ENCODE results near the gene CAMK1. TPM values are rescaled to one million over a fixed set of nuclear protein-coding genes. Genes with fewer than 3 reads are reported as not detected.

Gene CAMK1
- total and polyA plus RNA-seq, 9 of the 15 experiments (the other 6 are each of a cell fraction or from before 2014, with no cell fraction given), result 0.23 to 10.7 (median 6.0) TPM

DNA sequence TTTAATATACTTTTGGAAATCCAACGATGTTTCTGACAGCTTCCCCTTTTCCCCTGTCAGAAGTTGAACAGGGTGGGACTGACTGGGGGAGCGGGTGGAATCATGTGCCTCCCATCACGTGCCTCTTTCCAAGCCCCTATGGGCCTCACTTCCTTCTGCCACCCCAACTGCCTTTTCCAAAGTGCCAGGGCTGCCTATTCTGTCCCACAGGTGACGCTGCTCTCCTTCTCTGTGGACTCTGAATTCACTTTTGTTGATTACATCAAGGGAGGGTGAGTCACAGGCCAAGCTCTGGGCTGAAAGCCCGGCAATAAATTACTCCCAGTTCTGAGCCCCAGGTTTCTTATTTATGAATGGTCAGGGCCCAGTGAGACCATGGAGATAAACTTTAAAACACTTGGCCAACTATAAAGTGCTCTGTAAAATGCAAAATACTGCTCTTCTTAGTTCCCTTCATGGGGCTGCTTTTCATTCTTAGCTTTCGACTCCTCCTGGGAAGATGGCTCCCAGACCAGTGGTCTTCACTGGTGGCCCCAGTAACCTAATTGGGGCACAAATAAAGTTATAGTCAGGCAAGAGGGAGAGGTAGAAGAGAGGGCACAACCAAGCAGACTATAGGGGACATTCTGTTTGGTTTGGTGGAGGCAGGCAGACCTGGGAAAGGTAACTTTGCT lies 53.8 kb downstream of the CAMK1 start (continued):
- TF ChIP-seq, protein P1, sequence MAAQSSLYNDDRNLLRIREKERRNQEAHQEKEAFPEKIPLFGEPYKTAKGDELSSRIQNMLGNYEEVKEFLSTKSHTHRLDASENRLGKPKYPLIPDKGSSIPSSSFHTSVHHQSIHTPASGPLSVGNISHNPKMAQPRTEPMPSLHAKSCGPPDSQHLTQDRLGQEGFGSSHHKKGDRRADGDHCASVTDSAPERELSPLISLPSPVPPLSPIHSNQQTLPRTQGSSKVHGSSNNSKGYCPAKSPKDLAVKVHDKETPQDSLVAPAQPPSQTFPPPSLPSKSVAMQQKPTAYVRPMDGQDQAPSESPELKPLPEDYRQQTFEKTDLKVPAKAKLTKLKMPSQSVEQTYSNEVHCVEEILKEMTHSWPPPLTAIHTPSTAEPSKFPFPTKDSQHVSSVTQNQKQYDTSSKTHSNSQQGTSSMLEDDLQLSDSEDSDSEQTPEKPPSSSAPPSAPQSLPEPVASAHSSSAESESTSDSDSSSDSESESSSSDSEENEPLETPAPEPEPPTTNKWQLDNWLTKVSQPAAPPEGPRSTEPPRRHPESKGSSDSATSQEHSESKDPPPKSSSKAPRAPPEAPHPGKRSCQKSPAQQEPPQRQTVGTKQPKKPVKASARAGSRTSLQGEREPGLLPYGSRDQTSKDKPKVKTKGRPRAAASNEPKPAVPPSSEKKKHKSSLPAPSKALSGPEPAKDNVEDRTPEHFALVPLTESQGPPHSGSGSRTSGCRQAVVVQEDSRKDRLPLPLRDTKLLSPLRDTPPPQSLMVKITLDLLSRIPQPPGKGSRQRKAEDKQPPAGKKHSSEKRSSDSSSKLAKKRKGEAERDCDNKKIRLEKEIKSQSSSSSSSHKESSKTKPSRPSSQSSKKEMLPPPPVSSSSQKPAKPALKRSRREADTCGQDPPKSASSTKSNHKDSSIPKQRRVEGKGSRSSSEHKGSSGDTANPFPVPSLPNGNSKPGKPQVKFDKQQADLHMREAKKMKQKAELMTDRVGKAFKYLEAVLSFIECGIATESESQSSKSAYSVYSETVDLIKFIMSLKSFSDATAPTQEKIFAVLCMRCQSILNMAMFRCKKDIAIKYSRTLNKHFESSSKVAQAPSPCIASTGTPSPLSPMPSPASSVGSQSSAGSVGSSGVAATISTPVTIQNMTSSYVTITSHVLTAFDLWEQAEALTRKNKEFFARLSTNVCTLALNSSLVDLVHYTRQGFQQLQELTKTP (IDR thresholded peaks at IDR 0.05; ENCODE audit: low read depth in 1 of 2, partially characterized antibody in 2 of 2), result peak in 1 of 2 experiments; percentile 88
- no peak for TF ChIP-seq PTRF (tag; IDR thresholded peaks at IDR 0.05)
- TF ChIP-seq CTBP1 (IDR thresholded peaks at IDR 0.05; ENCODE audit: borderline replicate concordance), result peak; percentile 89
- no peak for TF ChIP-seq TAF9B (IDR thresholded peaks at IDR 0.05; ENCODE audit: partially characterized antibody)
- TF ChIP-seq, protein P2, sequence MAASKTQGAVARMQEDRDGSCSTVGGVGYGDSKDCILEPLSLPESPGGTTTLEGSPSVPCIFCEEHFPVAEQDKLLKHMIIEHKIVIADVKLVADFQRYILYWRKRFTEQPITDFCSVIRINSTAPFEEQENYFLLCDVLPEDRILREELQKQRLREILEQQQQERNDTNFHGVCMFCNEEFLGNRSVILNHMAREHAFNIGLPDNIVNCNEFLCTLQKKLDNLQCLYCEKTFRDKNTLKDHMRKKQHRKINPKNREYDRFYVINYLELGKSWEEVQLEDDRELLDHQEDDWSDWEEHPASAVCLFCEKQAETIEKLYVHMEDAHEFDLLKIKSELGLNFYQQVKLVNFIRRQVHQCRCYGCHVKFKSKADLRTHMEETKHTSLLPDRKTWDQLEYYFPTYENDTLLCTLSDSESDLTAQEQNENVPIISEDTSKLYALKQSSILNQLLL (CRISPR knock-in tag; IDR thresholded peaks at IDR 0.05; ENCODE audit: borderline replicate concordance), result no peak
- no peak for TF ChIP-seq POLR3G (IDR thresholded peaks at IDR 0.05; ENCODE audit: extremely low read depth, insufficient read length, insufficient replicate concordance)
- TF ChIP-seq RFX5 (IDR thresholded peaks at IDR 0.05; ENCODE audit: low read depth, low read length), result no peak
- TF ChIP-seq SAP30 (IDR thresholded peaks at IDR 0.05; ENCODE audit: borderline replicate concordance, insufficient read depth, low read depth, low read length, poor library complexity, severe bottlenecking), result no peak
- no peak for TF ChIP-seq ZNF165 (CRISPR knock-in tag; IDR thresholded peaks at IDR 0.05; ENCODE audit: borderline replicate concordance)
- no peak for TF ChIP-seq ZBED1 (IDR thresholded peaks at IDR 0.05)
- TF ChIP-seq HDAC3 (IDR thresholded peaks at IDR 0.05; ENCODE audit: borderline replicate concordance, partially characterized antibody), result peak; percentile 69
- TF ChIP-seq, protein P3, sequence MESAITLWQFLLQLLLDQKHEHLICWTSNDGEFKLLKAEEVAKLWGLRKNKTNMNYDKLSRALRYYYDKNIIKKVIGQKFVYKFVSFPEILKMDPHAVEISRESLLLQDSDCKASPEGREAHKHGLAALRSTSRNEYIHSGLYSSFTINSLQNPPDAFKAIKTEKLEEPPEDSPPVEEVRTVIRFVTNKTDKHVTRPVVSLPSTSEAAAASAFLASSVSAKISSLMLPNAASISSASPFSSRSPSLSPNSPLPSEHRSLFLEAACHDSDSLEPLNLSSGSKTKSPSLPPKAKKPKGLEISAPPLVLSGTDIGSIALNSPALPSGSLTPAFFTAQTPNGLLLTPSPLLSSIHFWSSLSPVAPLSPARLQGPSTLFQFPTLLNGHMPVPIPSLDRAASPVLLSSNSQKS (CRISPR knock-in tag; IDR thresholded peaks at IDR 0.05), result no peak
- TF ChIP-seq, protein P4, sequence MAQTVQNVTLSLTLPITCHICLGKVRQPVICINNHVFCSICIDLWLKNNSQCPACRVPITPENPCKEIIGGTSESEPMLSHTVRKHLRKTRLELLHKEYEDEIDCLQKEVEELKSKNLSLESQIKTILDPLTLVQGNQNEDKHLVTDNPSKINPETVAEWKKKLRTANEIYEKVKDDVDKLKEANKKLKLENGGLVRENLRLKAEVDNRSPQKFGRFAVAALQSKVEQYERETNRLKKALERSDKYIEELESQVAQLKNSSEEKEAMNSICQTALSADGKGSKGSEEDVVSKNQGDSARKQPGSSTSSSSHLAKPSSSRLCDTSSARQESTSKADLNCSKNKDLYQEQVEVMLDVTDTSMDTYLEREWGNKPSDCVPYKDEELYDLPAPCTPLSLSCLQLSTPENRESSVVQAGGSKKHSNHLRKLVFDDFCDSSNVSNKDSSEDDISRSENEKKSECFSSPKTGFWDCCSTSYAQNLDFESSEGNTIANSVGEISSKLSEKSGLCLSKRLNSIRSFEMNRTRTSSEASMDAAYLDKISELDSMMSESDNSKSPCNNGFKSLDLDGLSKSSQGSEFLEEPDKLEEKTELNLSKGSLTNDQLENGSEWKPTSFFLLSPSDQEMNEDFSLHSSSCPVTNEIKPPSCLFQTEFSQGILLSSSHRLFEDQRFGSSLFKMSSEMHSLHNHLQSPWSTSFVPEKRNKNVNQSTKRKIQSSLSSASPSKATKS (CRISPR knock-in tag; IDR thresholded peaks at IDR 0.05), result no peak
- TF ChIP-seq PCBP2 (IDR thresholded peaks at IDR 0.05; ENCODE audit: low read depth, low read length, poor library complexity, severe bottlenecking), result no peak
